ENCODE measurements around the gene AGAP5.

GRCh38 chr10:73625004-73625883, 72.7 kb downstream of the AGAP5 start:
- no peak for TF ChIP-seq ETV1 (tag; conservative IDR thresholded peaks at IDR 0.05; ENCODE audit: low read depth)
- no peak for TF ChIP-seq SMAD4 (CRISPR knock-in tag; conservative IDR thresholded peaks at IDR 0.05)
- peak; percentile 43 for TF ChIP-seq HDAC2 (IDR thresholded peaks at IDR 0.05)
- TF ChIP-seq SP1 (CRISPR knock-in tag; IDR thresholded peaks at IDR 0.05) = no peak; the same call in 1 of the 2 replicates
- TF ChIP-seq CEBPB (tag; IDR thresholded peaks at IDR 0.05) = no peak
- no peak for TF ChIP-seq NR2F6 (CRISPR knock-in tag; IDR thresholded peaks at IDR 0.05)
- no peak for TF ChIP-seq RBBP5 (IDR thresholded peaks at IDR 0.05; ENCODE audit: borderline replicate concordance, insufficient read depth, low read length, poor library complexity, severe bottlenecking)
- peak in 2 of 3 experiments; percentile 50 to 84 for TF ChIP-seq YY1 (IDR thresholded peaks at IDR 0.05; ENCODE audit: borderline replicate concordance in 1 of 3, control insufficient read depth in 1 of 3, extremely low read depth in 1 of 3, insufficient read depth in 3 of 3, insufficient read length in 1 of 3, insufficient replicate concordance in 2 of 3, low read depth in 1 of 3, low read length in 2 of 3)
- peak in 1 of 2 experiments; percentile 10; a peak in 1 of 4 replicates for TF ChIP-seq RAD21 (CRISPR knock-in tag; conservative IDR thresholded peaks at IDR 0.05 in 1 of 2, IDR thresholded peaks at IDR 0.05 in 1 of 2)
- TF ChIP-seq CTCF (IDR thresholded peaks at IDR 0.05 in 2 of 3, conservative IDR thresholded peaks at IDR 0.05 in 1 of 3; ENCODE audit: insufficient read depth in 2 of 3, low read depth in 1 of 3, low read length in 3 of 3) = 0 out of 6 replicates have a peak, but pooled peaks of 1 of the 3 experiments have one; percentile 3
- TF ChIP-seq EGR1 (conservative IDR thresholded peaks at IDR 0.05) = no peak
